Middle frontal gyrus (tissue), 1 donor: ENCODE results near the gene JARID2.
"Not testable (repeated sequence)": the region's sequence is repeated elsewhere in the genome, so short reads cannot be mapped to it uniquely, and the experiment has no call there.

ENCODE experiments used
- DNase-seq: peaks from one replicate; pipeline ENCODE4 v3.0.0-alpha.2; 2015; ENCODE audit warnings: low spot score; ENCODE audit errors: extremely low spot score

The JARID2 gene

GRCh38 chr6:15308435-15309213 lies 62.8 kb downstream of the JARID2 start:
- DNase-seq = no peak

- DNase-seq = no peak
Observed at GRCh38 chr6:15309611-15310283, 63.9 kb downstream of the JARID2 start.

- DNase-seq = no peak
Observed at GRCh38 chr6:15310680-15311079, 64.8 kb downstream of the JARID2 start.

GRCh38 chr6:15312500-15312899 lies 66.6 kb downstream of the JARID2 start:
- no peak for DNase-seq

GRCh38 chr6:15313367-15313766 lies 67.5 kb downstream of the JARID2 start:
- DNase-seq = peak; percentile 27

GRCh38 chr6:15316754-15317153 lies 70.9 kb downstream of the JARID2 start:
- DNase-seq = no peak

GRCh38 chr6:15317251-15317650 lies 71.4 kb downstream of the JARID2 start:
- DNase-seq = no peak

GRCh38 chr6:15317934-15318902 lies 72.3 kb downstream of the JARID2 start:
- DNase-seq = no peak

GRCh38 chr6:15319677-15320076 lies 73.8 kb downstream of the JARID2 start:
- no peak for DNase-seq

GRCh38 chr6:15320693-15321092 lies 74.8 kb downstream of the JARID2 start:
- no peak for DNase-seq

- DNase-seq = no peak
Observed at GRCh38 chr6:15322184-15322583, 76.3 kb downstream of the JARID2 start.

- no peak for DNase-seq
Observed at GRCh38 chr6:15322781-15323536, 77.1 kb downstream of the JARID2 start.

GRCh38 chr6:15323611-15324010 lies 77.7 kb downstream of the JARID2 start:
- DNase-seq = not testable (repeated sequence)

- no peak for DNase-seq
Observed at GRCh38 chr6:15324427-15324985, 78.6 kb downstream of the JARID2 start.

- no peak for DNase-seq
Observed at GRCh38 chr6:15325540-15325955, 79.7 kb downstream of the JARID2 start.

GRCh38 chr6:15326067-15326614 lies 80.3 kb downstream of the JARID2 start:
- no peak for DNase-seq

GRCh38 chr6:15327271-15327670 lies 81.4 kb downstream of the JARID2 start:
- no peak for DNase-seq

- DNase-seq = no peak
Observed at GRCh38 chr6:15329197-15329671, 83.4 kb downstream of the JARID2 start.

- DNase-seq = no peak
Observed at GRCh38 chr6:15330174-15330944, 84.5 kb downstream of the JARID2 start.
